Fibroblast of upper back skin (primary cell): Measurements from ENCODE around the gene METTL25.
A peak's percentile ranks its signal among the peaks of the same experiment; 100 is the strongest.

Experiments used
- DNase-seq: peaks from one replicate; pipeline ENCODE4 v3.0.0-alpha.2; 2013

METTL25 gene

DNA sequence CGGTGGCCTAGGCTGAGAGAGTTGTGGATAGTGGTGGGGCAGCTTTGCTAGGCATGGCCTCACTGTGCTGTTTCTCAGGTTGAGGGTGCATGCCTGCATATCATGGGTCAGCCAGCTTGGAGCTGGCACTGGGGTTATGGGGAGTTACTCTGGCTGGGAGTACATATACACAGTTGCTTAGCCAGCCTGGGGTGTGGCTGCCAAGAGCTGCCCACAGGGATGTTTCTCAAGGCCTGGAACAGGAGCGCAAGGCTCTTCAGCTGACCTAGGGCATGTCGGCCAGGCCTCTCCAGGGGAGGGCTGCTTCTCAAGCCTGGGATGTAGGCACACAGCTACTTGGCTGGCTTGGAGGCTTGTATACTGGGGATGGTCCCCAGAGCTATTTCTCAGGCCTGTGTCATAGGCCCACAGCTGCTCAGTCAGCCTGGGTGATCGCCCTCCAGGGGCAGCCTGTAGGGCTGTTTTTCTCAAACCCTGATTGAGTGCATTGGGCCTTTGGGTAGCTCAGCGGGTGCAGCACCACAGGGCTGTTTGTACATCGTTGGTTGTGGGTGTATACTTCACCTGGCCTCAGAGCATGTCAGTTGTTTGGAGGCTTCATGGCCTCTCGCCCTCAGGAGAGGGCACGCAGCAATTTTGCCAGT lies 114.9 kb downstream of the METTL25 start:
- DNase-seq, result no peak

- DNase-seq, result no peak
These were observed 116.0 kb downstream of the METTL25 start for GRCh38 chr12:82474181-82474797.

- no peak for DNase-seq
These were observed 116.5 kb downstream of the METTL25 start for GRCh38 chr12:82474798-82475184.

- DNase-seq, result no peak
These were observed 116.9 kb downstream of the METTL25 start for GRCh38 chr12:82475211-82475610.

GRCh38 chr12:82476511-82476910 lies 118.2 kb downstream of the METTL25 start:
- no peak for DNase-seq

DNA sequence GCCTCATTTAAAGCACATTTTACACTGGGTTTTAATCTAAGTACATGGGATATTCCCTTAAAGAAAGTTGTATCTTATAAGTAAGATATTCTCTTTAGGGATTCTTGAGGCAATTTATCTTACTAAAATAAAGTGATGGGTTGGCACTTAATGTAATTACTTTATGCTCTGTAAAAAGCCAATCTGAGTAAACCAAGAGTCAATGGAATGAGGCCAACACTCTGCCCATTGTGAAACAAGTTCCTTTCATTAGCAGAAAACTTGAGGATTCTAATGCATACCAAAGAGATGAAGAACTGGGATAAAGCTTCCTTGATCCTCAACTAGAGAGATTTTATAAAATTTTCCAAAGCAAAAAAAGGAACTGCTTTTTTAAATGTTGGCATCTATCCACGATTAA lies 121.2 kb downstream of the METTL25 start:
- DNase-seq, result peak; percentile 34

GRCh38 chr12:82480606-82481005 lies 122.3 kb downstream of the METTL25 start:
- no peak for DNase-seq

DNA sequence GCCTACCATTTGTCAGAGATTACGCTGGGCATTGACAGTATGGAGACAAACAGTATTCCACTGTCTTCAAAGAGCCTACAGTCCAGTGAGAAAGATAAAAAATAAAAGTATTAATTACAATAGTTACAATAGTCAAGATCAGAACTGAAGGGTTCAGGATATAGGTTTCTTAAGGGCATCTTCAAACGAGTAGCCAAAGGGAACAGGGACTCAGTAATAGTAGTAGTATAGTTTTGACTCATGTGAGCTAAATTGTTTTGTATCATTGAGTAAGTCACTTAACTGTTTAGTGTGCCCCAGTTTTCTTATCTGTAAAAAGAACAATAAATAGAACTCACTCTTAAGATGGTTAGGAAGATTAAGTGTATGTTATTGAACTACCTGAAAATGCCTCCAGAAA lies 123.6 kb downstream of the METTL25 start:
- DNase-seq, result no peak

DNA sequence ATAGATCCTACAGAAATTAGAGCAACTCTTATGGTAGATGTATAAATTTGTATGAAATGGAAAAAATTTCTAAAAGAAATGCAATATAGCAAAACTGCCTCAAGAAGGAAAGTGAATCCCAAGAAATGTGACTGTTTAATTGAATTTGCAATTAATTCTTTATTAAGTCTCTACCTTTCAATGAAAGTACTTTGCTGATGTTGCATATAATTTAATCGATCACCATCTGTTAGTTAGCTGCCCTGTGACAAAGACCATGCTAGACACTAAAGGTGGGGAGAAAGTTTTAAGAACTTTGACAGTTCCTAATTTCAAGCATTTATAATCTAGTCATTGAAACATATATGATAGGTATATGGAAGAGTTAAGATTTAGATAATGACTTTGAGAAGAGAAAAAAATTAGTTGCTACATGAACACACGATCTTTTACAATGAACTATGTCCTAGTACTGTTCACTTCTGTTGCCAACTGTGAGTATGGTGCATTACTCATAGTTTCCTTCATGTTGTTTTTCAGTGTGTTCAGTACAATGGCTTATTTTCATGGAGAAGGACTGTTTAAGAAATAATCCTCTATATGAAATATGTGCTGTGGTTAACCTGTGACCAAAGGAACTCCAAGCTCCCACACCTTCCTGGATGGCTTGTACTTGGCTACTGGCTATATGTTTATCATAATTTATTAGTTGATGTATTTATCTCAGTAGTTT lies 128.4 kb downstream of the METTL25 start:
- DNase-seq, result no peak

- DNase-seq, result no peak
These were observed 146.1 kb downstream of the METTL25 start for GRCh38 chr12:82504409-82504808.

DNA sequence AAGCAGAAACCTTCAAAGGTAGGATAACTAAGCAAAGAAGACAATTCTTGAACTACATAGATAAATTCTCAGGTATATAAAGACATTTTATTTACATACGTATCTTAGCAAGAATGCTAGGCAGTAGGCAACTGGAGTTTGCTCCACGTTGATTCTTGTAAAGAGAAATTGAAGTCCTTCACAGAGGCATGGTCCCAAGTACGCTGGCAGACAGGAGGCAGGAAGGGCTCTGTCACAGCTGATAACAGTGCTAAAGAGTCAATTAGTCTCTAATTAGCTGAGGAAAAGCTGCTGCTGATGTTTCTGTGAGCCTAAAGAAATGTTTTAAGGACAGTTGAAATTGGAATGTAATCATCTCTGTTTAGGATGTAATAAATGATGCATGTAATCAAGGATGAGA lies 146.8 kb downstream of the METTL25 start:
- DNase-seq, result no peak

GRCh38 chr12:82507686-82508085 lies 149.4 kb downstream of the METTL25 start:
- no peak for DNase-seq

GRCh38 chr12:82510386-82510785 lies 152.1 kb downstream of the METTL25 start:
- DNase-seq, result no peak

- DNase-seq, result no peak
These were observed 156.6 kb downstream of the METTL25 start for GRCh38 chr12:82514880-82515279.

DNA sequence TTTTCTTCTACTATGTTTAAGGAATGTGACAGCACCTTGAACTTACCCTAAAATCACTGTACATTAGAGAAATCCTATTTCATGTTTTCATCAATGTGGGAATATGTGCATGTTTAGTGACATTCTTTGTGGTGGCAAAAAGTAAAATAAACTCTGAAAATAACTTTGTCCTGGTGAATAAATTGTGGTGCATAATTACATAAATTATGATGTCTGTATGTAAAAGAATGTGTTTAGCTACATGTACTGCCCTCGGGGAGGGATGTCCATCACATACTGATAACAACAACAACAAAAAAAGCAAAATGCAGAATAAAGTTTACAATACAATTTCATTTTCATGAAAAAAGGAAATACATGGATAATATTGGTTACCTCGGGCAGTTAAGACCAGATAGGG lies 157.3 kb downstream of the METTL25 start:
- DNase-seq, result no peak

- no peak for DNase-seq
These were observed 158.7 kb downstream of the METTL25 start for GRCh38 chr12:82517027-82517426.

GRCh38 chr12:82517808-82518207 lies 159.5 kb downstream of the METTL25 start:
- no peak for DNase-seq

DNA sequence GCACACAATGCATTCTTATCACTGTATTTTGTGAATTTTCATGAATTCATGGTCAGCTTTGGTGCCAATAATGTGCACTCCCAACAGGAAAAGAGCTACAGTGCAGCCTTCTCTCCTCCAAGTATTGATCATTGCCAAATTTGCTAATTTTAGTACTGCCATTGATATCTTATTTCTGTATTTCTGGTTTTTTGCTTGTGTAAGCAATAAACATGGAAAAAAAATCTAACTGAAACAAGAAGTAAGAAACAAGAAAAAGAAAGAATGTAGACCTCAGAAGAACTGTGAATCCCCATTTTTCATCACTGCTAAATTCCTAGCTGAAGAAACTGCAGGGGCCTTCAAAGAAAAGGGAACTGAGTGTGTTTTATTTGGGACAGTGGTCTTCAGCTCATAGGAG lies 161.2 kb downstream of the METTL25 start:
- no peak for DNase-seq

DNA sequence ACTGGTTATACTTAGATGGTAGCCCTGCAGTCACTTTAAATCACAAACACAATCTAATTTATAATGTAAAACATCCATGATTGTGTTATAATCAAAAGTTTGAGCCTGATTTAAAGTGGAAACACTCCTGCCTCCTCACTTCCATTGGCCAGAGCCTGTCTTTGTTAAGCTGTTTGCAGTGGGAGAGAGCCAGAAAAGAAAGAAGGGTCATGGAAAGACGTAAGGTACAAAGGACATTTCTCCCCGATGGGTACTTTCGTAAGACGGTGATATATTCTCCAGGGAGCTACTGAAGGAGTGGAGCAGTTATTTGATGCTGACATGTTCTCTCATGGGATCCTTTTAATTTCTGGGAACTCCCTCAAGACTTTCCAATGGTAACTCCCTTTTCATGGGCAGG lies 164.0 kb downstream of the METTL25 start:
- DNase-seq, result no peak

- DNase-seq, result no peak
These were observed 164.4 kb downstream of the METTL25 start for GRCh38 chr12:82522762-82523161.

GRCh38 chr12:82523996-82524395 lies 165.7 kb downstream of the METTL25 start:
- no peak for DNase-seq

GRCh38 chr12:82524641-82525040 lies 166.3 kb downstream of the METTL25 start:
- no peak for DNase-seq

- DNase-seq, result no peak
These were observed 167.3 kb downstream of the METTL25 start for GRCh38 chr12:82525616-82526015.

DNA sequence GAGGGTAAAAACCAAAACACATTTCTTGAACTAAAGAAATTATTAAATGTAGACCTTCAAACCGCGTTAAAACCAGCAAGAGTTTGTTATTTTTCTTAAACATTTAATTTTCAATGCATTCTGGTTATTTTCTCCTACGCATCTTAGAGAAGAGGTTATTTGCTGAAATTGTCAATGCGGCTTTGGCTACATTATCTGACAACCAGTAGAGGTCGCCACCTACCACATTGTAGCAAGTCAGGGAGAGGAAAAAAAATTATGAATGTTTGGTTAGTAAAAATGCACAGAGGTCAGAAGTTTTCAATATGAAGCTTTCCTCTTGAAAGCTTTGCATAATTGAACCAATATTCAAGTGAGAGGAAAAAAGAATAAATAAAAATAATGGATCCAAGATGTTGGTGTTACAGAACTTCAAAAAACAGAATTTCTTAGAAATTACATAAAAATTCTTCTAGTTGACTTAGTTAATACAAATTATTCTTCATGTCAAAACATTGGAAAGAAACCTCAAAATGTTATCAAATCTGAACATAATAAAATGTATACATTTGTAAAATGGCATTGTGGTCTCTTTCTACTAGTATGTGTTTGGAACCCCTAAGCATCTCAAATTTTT lies 168.9 kb downstream of the METTL25 start:
- DNase-seq, result peak; percentile 61
